ENCODE measurements around the gene PPP1R9A. TPM values are rescaled to one million over a fixed set of nuclear protein-coding genes. Genes with fewer than 3 reads are reported as not detected.

PPP1R9A gene
- total RNA-seq, 2 donors from 2014 or later: 15.1 to 29.4 TPM

GRCh38 chr7:95047291-95047690 is 139.9 kb downstream of the PPP1R9A start:
- Histone ChIP-seq H3K27ac (no peak overlapping the region), H3K9me3 (no peaks in the 10 kb centered on the region), H3K27me3 (replicated peaks; ENCODE audit: insufficient read depth) (no peaks in the 10 kb centered on the region), H3K36me3 (no peaks in the 10 kb centered on the region), H3K4me3 (no peak overlapping the region), H3K4me1 (replicated peaks) (no peaks in the 10 kb centered on the region)
- TF ChIP-seq POLR2A (IDR thresholded peaks at IDR 0.05): no peak
- no peak for TF ChIP-seq POLR2AphosphoS5 (IDR thresholded peaks at IDR 0.05)
- TF ChIP-seq CTCF (IDR thresholded peaks at IDR 0.05): no peak
- DNase-seq (ENCODE audit: low spot score): no peak
- intact Hi-C loops (cut with DNase I): no loop called here

GRCh38 chr7:95052566-95053094 is 145.2 kb downstream of the PPP1R9A start:
- Histone ChIP-seq H3K9me3 (no peaks in the 10 kb centered on the region), H3K27ac (no peak overlapping the region), H3K4me1 (replicated peaks) (no peaks in the 10 kb centered on the region), H3K27me3 (replicated peaks; ENCODE audit: insufficient read depth) (no peaks in the 10 kb centered on the region), H3K36me3 (no peaks in the 10 kb centered on the region), H3K4me3 (no peak overlapping the region)
- no peak for TF ChIP-seq CTCF (IDR thresholded peaks at IDR 0.05)
- TF ChIP-seq POLR2AphosphoS5 (IDR thresholded peaks at IDR 0.05): no peak
- no peak for TF ChIP-seq POLR2A (IDR thresholded peaks at IDR 0.05)
- 100% methylated on average over 2 of the region's 2 CpGs for WGBS
- intact Hi-C loops (cut with DNase I): no loop called here
- no peak for DNase-seq (ENCODE audit: low spot score)

GRCh38 chr7:95054386-95054785 is 147.0 kb downstream of the PPP1R9A start:
- H3K4me3 ChIP-seq: no peak overlapping the region
- TF ChIP-seq POLR2A (IDR thresholded peaks at IDR 0.05): no peak
- TF ChIP-seq POLR2AphosphoS5 (IDR thresholded peaks at IDR 0.05): no peak
- TF ChIP-seq CTCF (IDR thresholded peaks at IDR 0.05): no peak
- DNase-seq (ENCODE audit: low spot score): no peak
- H3K27ac ChIP-seq: no peak overlapping the region
- intact Hi-C loops (cut with DNase I): no loop called here
- no peaks in the 10 kb centered on the region for H3K36me3 ChIP-seq
- H3K27me3 ChIP-seq (replicated peaks; ENCODE audit: insufficient read depth): no peaks in the 10 kb centered on the region
- WGBS: 95% methylated on average over 2 of the region's 2 CpGs
- no peaks in the 10 kb centered on the region for H3K4me1 ChIP-seq (replicated peaks)
- no peaks in the 10 kb centered on the region for H3K9me3 ChIP-seq

GRCh38 chr7:95055295-95055694 is 147.9 kb downstream of the PPP1R9A start:
- no peaks in the 10 kb centered on the region for H3K9me3 ChIP-seq
- no peak for DNase-seq (ENCODE audit: low spot score)
- intact Hi-C loops (cut with DNase I): no loop called here
- H3K36me3 ChIP-seq: no peaks in the 10 kb centered on the region
- 17% methylated on average over 1 of the region's 1 CpG for WGBS
- TF ChIP-seq POLR2AphosphoS5 (IDR thresholded peaks at IDR 0.05) (no peak), CTCF (IDR thresholded peaks at IDR 0.05) (no peak), POLR2A (IDR thresholded peaks at IDR 0.05) (no peak)
- H3K27me3 ChIP-seq (replicated peaks; ENCODE audit: insufficient read depth): no peaks in the 10 kb centered on the region
- no peak overlapping the region for H3K4me3 ChIP-seq
- no peaks in the 10 kb centered on the region for H3K4me1 ChIP-seq (replicated peaks)
- no peak overlapping the region for H3K27ac ChIP-seq

- Histone ChIP-seq H3K9me3 (no peaks in the 10 kb centered on the region), H3K27me3 (replicated peaks; ENCODE audit: insufficient read depth) (no peaks in the 10 kb centered on the region), H3K27ac (no peak overlapping the region), H3K36me3 (no peaks in the 10 kb centered on the region), H3K4me3 (no peak overlapping the region), H3K4me1 (replicated peaks) (no peaks in the 10 kb centered on the region)
- intact Hi-C loops (cut with DNase I): no loop called here
- 71% methylated on average over 1 of the region's 1 CpG for WGBS
- TF ChIP-seq CTCF (IDR thresholded peaks at IDR 0.05): no peak
- TF ChIP-seq POLR2AphosphoS5 (IDR thresholded peaks at IDR 0.05): no peak
- TF ChIP-seq POLR2A (IDR thresholded peaks at IDR 0.05): no peak
- DNase-seq (ENCODE audit: low spot score): no peak
Observed at GRCh38 chr7:95056107-95056739, 148.8 kb downstream of the PPP1R9A start.

All from prostate gland (tissue), 2 donors.